Activated naive CD4-positive, alpha-beta T cell treated with anti-CD3 and anti-CD28 coated beads, Interleukin-2, amount 50 U/mL, for 72 hours (primary cell): ENCODE data around the gene RSF1. TPM values are rescaled to one million over a fixed set of nuclear protein-coding genes. Genes with fewer than 3 reads are reported as not detected.

Experiments
- ATAC-seq, 2 donors: fragments of 150-1000 bp; cut with Tn5 transposase; 2 replicates each; pipeline ENCODE4 v1.10.0; 2021; ENCODE audit warnings: mild to moderate bottlenecking in 2 of 2, moderate library complexity in 2 of 2
- DNase-seq, 2 donors: peaks; one replicate each; pipeline ENCODE4 v3.0.0; 2021 to 2022; ENCODE audit warnings: low spot score in 2 of 2
- H3K27ac Mint-ChIP-seq, 2 donors: one replicate each; pipeline ENCODE4 v1.8.0; 2022; ENCODE audit warnings: mild to moderate bottlenecking in 2 of 2, mixed read lengths in 2 of 2
- H3K36me3 Mint-ChIP-seq, 2 donors: one replicate each; pipeline ENCODE4 v1.8.0; 2022; ENCODE audit warnings: mixed read lengths in 2 of 2
- H3K9me3 Mint-ChIP-seq, 2 donors: one replicate each; pipeline ENCODE4 v1.8.0; 2022; ENCODE audit warnings: mixed read lengths in 2 of 2
- total RNA-seq, 2 donors: library from RNA; stranded (reverse); gene quantifications; one replicate each; pipeline ENCODE4 v1.2.3, GENCODE V29; 2022

RSF1 gene
- total RNA-seq, 2 donors from 2014 or later, result 51.2 to 65.3 TPM

GRCh38 chr11:77821349-77821851, 878 bp upstream of the RSF1 start:
- DNase-seq, result peak in 1 of 2 donors; percentile 13
- Mint-ChIP-seq H3K9me3 (no peaks in the 10 kb centered on the region), H3K27ac (peak overlapping the region; percentile 75 to 81), H3K36me3 (peaks cover 13 to 19% of the 10 kb centered on the region in 2 donors)
- ATAC-seq, result peak in 1 of 2 donors; percentile 0

GRCh38 chr11:77819921-77820564, 479 bp downstream of the RSF1 start:
- Mint-ChIP-seq H3K36me3 (peaks cover 13 to 27% of the 10 kb centered on the region in 2 donors), H3K27ac (peak overlapping the region; percentile 75 to 97), H3K9me3 (peaks cover 0 to under 1% of the 10 kb centered on the region in 2 donors)
- peak; percentile 25 to 59 for DNase-seq
- ATAC-seq, result peak; percentile 7 to 10

- H3K27ac Mint-ChIP-seq, result peak overlapping the region; percentile 75 to 92
- DNase-seq, result peak; percentile 79 to 85
- ATAC-seq, result peak; percentile 70
- peaks cover 0 to 5% of the 10 kb centered on the region in 2 donors for H3K9me3 Mint-ChIP-seq
- peaks cover 13 to 32% of the 10 kb centered on the region in 2 donors for H3K36me3 Mint-ChIP-seq
These were observed 1.1 kb downstream of the RSF1 start for GRCh38 chr11:77819411-77819920.

GRCh38 chr11:77815459-77815858, 5.1 kb downstream of the RSF1 start:
- no peak for ATAC-seq
- no peak overlapping the region for H3K27ac Mint-ChIP-seq
- DNase-seq, result no peak
- peaks cover 0 to 5% of the 10 kb centered on the region in 2 donors for H3K9me3 Mint-ChIP-seq
- H3K36me3 Mint-ChIP-seq, result peaks cover 14 to 39% of the 10 kb centered on the region in 2 donors

- ATAC-seq, result no peak
- H3K36me3 Mint-ChIP-seq, result peaks cover 14 to 38% of the 10 kb centered on the region in 2 donors
- no peak for DNase-seq
- no peak overlapping the region for H3K27ac Mint-ChIP-seq
- peaks cover 0 to 5% of the 10 kb centered on the region in 2 donors for H3K9me3 Mint-ChIP-seq
These were observed 5.7 kb downstream of the RSF1 start for GRCh38 chr11:77814848-77815247.

- Mint-ChIP-seq H3K36me3 (peaks cover 6 to 33% of the 10 kb centered on the region in 2 donors), H3K9me3 (peaks cover 0 to 5% of the 10 kb centered on the region in 2 donors), H3K27ac (no peak overlapping the region)
- ATAC-seq (no peak), DNase-seq (no peak)
These were observed 7.3 kb downstream of the RSF1 start for GRCh38 chr11:77813256-77813655.

GRCh38 chr11:77806993-77807392, 13.5 kb downstream of the RSF1 start:
- no peak for DNase-seq
- no peak overlapping the region for H3K27ac Mint-ChIP-seq
- no peaks in the 10 kb centered on the region for H3K9me3 Mint-ChIP-seq
- peaks cover 6% of the 10 kb centered on the region in 2 donors for H3K36me3 Mint-ChIP-seq
- ATAC-seq, result no peak

DNA sequence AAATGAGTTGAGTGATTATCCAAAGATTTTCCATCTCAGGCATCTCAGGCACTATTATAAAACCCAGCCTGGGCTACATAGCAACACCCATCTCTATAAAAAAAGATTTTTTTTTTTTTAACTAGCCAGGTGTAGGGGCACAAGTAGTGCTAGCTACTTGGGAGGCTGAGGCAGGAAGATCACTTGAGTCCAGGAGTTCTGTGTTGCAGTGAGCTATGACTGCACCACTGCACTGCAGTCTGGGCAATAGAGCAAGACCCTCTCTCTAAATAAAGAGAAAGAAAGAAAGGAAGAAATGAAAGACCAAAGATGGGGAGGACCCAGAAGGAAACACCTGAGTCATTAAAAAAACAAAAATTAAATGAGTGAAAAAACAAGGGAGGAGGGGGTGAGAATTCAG, 14.1 kb downstream of the RSF1 start:
- Mint-ChIP-seq H3K9me3 (no peaks in the 10 kb centered on the region), H3K36me3 (peaks cover 4% of the 10 kb centered on the region in 2 donors), H3K27ac (peak overlapping the region in 1 of 2 donors; percentile 7)
- DNase-seq (no peak), ATAC-seq (no peak)

DNA sequence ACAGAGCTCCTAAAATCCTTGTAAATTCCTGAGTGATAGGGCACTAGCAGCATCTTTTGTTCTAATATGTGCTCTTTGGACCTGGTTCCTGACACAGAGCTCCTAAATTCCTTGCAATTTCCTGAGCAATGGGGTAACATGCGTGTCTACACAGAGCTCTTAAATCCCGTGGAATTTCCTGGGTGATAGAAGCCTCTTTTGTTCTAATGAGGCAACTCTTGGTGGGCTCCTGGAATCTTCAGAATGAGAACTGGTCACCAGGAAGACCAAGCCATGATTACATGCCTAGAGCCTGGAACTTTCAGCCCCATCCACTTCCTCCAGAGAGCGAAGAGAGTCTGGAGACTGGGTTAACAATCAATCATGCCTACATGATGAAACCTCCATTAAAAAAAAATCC, 19.0 kb downstream of the RSF1 start:
- H3K36me3 Mint-ChIP-seq, result peaks cover 0 to 24% of the 10 kb centered on the region in 2 donors
- DNase-seq (no peak), ATAC-seq (no peak)
- H3K9me3 Mint-ChIP-seq, result no peaks in the 10 kb centered on the region
- H3K27ac Mint-ChIP-seq, result peak overlapping the region in 1 of 2 donors; percentile 44

GRCh38 chr11:77800449-77800848, 20.1 kb downstream of the RSF1 start:
- peaks cover 0 to 24% of the 10 kb centered on the region in 2 donors for H3K36me3 Mint-ChIP-seq
- no peak overlapping the region for H3K27ac Mint-ChIP-seq
- no peaks in the 10 kb centered on the region for H3K9me3 Mint-ChIP-seq
- DNase-seq (no peak), ATAC-seq (no peak)

DNA sequence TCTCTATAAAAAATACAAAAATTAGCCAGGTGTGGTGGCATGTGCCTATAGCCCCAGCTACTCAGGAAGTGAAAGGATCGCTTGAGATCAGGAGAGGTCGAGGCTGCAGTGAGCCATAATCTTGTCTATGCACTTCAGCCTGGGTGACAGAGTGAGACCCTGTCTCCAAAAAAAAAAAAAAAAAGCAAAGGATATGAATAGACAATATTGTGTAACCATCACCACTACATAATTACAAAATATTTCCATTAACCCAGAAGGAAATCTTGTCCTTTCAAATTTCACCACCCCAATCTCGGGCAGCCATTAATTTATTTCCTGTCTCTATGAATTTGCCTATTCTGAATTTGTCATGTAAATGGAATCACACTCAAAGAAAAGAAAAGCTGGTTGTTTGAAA, 21.2 kb downstream of the RSF1 start:
- Mint-ChIP-seq H3K27ac (no peak overlapping the region), H3K36me3 (peaks cover 0 to 33% of the 10 kb centered on the region in 2 donors), H3K9me3 (peaks cover 0 to 5% of the 10 kb centered on the region in 2 donors)
- ATAC-seq, result no peak
- DNase-seq, result no peak

GRCh38 chr11:77793972-77794371, 26.6 kb downstream of the RSF1 start:
- ATAC-seq (no peak), DNase-seq (no peak)
- Mint-ChIP-seq H3K9me3 (peaks cover 4 to 28% of the 10 kb centered on the region in 2 donors), H3K36me3 (peaks cover 21 to 73% of the 10 kb centered on the region in 2 donors), H3K27ac (no peak overlapping the region)

DNA sequence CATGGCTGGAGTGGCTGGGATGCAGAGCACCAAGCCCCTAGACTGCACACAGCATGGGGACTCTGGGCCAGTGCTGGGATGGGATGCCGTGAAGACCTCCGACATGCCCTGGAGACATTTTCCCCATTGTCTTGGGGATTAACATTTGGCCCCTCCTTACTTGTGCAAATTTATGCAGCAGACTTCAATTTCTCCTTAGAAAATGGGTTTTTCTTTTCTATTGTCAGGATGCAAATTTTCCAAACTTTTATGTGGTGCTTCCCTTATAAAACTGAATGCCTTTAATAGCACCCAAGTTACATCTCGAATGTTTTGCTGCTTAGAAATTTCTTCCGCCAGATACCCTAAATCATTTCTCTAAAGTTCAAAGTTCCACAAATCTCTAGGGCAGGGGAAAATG, 29.2 kb downstream of the RSF1 start:
- Mint-ChIP-seq H3K9me3 (peaks cover 4 to 28% of the 10 kb centered on the region in 2 donors), H3K27ac (no peak overlapping the region), H3K36me3 (peaks cover 21 to 59% of the 10 kb centered on the region in 2 donors)
- DNase-seq (no peak), ATAC-seq (no peak)

DNA sequence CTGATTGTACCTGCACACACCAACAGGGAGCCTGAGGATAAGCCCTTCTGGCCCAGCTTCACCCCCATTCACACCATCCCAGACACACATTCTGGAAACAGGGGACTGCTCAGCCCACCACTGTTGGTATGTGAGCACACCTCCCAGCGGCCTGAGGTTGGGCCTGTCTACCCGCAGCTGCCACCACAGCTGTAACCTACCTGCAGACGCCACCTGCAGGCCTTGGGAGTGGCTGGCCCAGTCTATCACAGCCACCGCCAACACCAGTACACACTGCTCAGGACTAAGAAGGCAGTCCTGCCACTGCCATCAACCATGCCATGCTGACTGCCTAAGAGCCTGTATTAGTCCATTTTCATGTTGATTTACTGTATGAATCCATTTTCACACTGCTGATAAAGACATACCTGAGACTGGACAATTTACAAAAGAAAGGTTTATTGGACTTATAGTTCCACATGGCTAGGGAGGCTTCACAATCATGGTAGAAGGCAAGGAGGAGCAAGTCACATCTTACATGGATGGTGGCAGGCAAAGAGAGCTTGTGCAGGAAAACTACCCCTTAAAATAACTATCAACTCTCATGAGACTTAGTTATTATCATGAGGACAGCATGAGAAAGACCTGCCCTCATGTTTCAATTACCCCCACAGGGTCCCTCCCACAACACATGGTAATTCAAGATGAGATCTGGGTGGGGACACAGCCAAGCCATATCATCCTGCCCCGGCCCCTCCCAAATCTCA, 30.6 kb downstream of the RSF1 start:
- Mint-ChIP-seq H3K9me3 (peaks cover 4 to 28% of the 10 kb centered on the region in 2 donors), H3K36me3 (peaks cover 21 to 55% of the 10 kb centered on the region in 2 donors), H3K27ac (peak overlapping the region in 1 of 2 donors; percentile 27)
- DNase-seq (no peak), ATAC-seq (no peak)

DNA sequence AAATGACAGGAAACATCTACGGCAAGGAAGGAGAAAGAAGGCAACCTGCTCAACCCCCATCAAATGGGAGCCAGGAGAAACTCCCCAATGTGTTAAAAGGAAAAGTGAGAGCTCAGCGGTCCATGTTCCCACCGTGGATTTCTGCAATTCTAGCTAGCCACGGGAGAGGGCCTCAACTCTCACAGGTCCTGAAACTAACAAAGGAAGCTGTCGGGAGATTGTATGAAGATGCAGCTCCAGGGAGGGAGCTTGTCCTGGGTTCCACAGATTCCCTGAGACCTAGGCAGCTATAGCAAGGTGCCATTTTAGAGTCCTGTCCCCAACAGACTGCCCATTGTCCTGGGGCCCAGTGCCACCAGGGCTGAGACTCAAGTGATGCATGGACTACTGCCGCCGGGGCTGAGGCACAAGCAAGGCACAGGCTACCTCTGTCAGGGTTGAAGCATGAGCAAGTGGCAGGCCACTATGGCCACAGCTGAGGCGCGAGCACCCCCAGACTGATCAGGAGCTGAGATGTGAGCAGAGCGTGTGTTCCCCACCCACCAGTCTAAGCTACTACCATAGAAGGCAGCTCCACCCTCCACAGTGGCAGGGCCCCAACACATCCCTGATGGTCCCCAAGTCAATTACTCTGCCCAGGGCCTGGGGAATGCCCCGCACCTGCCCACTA, 31.3 kb downstream of the RSF1 start:
- DNase-seq, result no peak
- ATAC-seq, result no peak
- Mint-ChIP-seq H3K9me3 (peaks cover 4 to 23% of the 10 kb centered on the region in 2 donors), H3K36me3 (peaks cover 21 to 50% of the 10 kb centered on the region in 2 donors), H3K27ac (peak overlapping the region in 1 of 2 donors; percentile 7)

DNA sequence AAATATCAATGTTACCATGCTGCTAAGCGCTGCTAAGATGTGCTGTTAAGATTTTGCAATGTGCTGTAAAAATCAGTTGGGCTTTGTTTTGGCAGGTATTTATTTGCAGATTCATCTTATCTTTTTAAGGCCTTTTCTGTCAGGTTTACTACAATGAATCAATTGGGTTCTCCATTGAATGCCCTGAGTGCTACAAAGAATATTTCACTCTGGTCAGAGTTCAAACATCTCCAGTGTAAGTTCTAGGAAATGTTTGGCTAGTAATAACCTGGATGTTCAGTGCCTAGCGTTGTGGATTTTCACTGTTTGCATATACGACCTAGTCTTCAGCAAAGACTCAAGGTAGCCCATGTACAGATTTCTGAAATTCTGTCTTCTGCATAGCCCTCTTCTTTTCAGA, 36.0 kb downstream of the RSF1 start:
- Mint-ChIP-seq H3K27ac (no peak overlapping the region), H3K9me3 (no peaks in the 10 kb centered on the region), H3K36me3 (peaks cover 0 to 6% of the 10 kb centered on the region in 2 donors)
- DNase-seq (no peak), ATAC-seq (no peak)

GRCh38 chr11:77783025-77783424, 37.5 kb downstream of the RSF1 start:
- Mint-ChIP-seq H3K36me3 (peaks cover 0 to 6% of the 10 kb centered on the region in 2 donors), H3K9me3 (no peaks in the 10 kb centered on the region), H3K27ac (no peak overlapping the region)

More at GRCh38 chr11:77783025-77783424, 37.5 kb downstream of the RSF1 start:
- DNase-seq (no peak), ATAC-seq (no peak)
